GM12892 (cell line): ENCODE measurements around the gene CFAP97D2.
"Not testable (repeated sequence)": the region's sequence is repeated elsewhere in the genome, so short reads cannot be mapped to it uniquely, and the experiment has no call there.

ENCODE experiments used
- POLR2A ChIP-seq: IDR thresholded peaks from 2 replicates; pipeline ENCODE4 v1.6.1; 2011; ENCODE audit warnings: low read depth, low read length, control low read depth
- TAF1 ChIP-seq: IDR thresholded peaks from 2 replicates; pipeline ENCODE4 v1.6.1; 2011; ENCODE audit warnings: low read depth, mild to moderate bottlenecking, control low read depth, low read length, borderline replicate concordance

DNA sequence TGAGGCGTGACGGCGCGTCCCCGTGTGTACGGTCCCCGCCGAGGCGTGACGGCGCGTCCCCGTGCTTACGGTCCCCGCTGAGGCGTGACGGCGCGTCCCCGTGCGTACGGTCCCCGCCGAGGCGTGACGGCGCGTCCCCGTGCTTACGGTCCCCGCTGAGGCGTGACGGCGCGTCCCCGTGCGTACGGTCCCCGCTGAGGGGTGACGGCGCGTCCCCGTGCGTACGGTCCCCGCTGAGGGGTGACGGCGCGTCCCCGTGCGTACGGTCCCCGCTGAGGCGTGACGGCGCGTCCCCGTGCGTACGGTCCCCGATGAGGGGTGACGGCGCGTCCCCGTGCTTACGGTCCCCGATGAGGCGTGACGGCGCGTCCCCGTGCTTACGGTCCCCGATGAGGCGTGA is 20.5 kb downstream of the CFAP97D2 start:
- TF ChIP-seq POLR2A, TAF1: not testable (repeated sequence)
